Measurements from ENCODE around the gene TMEM52.
A peak's percentile ranks its signal among the peaks of the same experiment; 100 is the strongest.

TMEM52 gene

GRCh38 chr1:1907098-1907736 lies 11.9 kb downstream of the TMEM52 start (continued):
- no peak for TF ChIP-seq ZNF394 (tag by site-specific recombination; IDR thresholded peaks at IDR 0.05; ENCODE audit: borderline replicate concordance)
- no peak for TF ChIP-seq ZBTB21 (tag by site-specific recombination; IDR thresholded peaks at IDR 0.05)
- peak; percentile 74 for TF ChIP-seq KLF1 (tag by site-specific recombination; IDR thresholded peaks at IDR 0.05)
- TF ChIP-seq ZNF416 (tag by site-specific recombination; IDR thresholded peaks at IDR 0.05), result peak; percentile 71; the same call in 1 of the 2 replicates
- peak; percentile 33; the same call in 1 of the 2 replicates for TF ChIP-seq ZBTB17 (tag by site-specific recombination; IDR thresholded peaks at IDR 0.05)
- TF ChIP-seq KLF9 (tag by site-specific recombination; IDR thresholded peaks at IDR 0.05; ENCODE audit: low read depth), result peak; percentile 30; the same call in 1 of the 2 replicates
- no peak for TF ChIP-seq ZNF514 (tag by site-specific recombination; IDR thresholded peaks at IDR 0.05)
- TF ChIP-seq MYNN (tag by site-specific recombination; IDR thresholded peaks at IDR 0.05; ENCODE audit: borderline replicate concordance), result no peak
- no peak for TF ChIP-seq ZNF433 (tag by site-specific recombination; IDR thresholded peaks at IDR 0.05; ENCODE audit: low read depth)

- ChIA-PET POLR2A (interaction anchor here (0.7 to 1.9 kb wide), 3 partner anchors 10 to 48 kb away, joined by 3 to 9 read pairs (median 3); no protein-coding TSS in a partner anchor), CTCF (interaction anchor here (0.6 to 4.2 kb wide), 28 partner anchors 9 to 146 kb away, joined by 3 to 23 read pairs (median 4); no protein-coding TSS in a partner anchor)
- Histone ChIP-seq H3K27ac (ENCODE audit: extremely low read depth, low read depth, low read length) (peak overlapping the region; percentile 82), H3K4me3 (ENCODE audit: low read depth, low read length) (no peak overlapping the region), H3K9me3 (ENCODE audit: control insufficient read depth, insufficient read depth, low read depth, low read length) (no peaks in the 10 kb centered on the region), H3K36me3 (ENCODE audit: control insufficient read depth in 2 of 2, insufficient read depth in 1 of 2, low read length in 2 of 2) (no peaks in the 10 kb centered on the region), H3K4me1 (ENCODE audit: control insufficient read depth, insufficient read depth, low read length) (no peaks in the 10 kb centered on the region; the same call in 1 of the 2 replicates)
- no peak for TF ChIP-seq ZNF701 (tag by site-specific recombination; IDR thresholded peaks at IDR 0.05)
- TF ChIP-seq, protein P1, sequence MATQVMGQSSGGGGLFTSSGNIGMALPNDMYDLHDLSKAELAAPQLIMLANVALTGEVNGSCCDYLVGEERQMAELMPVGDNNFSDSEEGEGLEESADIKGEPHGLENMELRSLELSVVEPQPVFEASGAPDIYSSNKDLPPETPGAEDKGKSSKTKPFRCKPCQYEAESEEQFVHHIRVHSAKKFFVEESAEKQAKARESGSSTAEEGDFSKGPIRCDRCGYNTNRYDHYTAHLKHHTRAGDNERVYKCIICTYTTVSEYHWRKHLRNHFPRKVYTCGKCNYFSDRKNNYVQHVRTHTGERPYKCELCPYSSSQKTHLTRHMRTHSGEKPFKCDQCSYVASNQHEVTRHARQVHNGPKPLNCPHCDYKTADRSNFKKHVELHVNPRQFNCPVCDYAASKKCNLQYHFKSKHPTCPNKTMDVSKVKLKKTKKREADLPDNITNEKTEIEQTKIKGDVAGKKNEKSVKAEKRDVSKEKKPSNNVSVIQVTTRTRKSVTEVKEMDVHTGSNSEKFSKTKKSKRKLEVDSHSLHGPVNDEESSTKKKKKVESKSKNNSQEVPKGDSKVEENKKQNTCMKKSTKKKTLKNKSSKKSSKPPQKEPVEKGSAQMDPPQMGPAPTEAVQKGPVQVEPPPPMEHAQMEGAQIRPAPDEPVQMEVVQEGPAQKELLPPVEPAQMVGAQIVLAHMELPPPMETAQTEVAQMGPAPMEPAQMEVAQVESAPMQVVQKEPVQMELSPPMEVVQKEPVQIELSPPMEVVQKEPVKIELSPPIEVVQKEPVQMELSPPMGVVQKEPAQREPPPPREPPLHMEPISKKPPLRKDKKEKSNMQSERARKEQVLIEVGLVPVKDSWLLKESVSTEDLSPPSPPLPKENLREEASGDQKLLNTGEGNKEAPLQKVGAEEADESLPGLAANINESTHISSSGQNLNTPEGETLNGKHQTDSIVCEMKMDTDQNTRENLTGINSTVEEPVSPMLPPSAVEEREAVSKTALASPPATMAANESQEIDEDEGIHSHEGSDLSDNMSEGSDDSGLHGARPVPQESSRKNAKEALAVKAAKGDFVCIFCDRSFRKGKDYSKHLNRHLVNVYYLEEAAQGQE (tag by site-specific recombination; IDR thresholded peaks at IDR 0.05), result no peak
- TF ChIP-seq EGR2 (tag by site-specific recombination; IDR thresholded peaks at IDR 0.05; ENCODE audit: low read depth), result no peak
- TF ChIP-seq ZNF223 (tag by site-specific recombination; IDR thresholded peaks at IDR 0.05), result no peak
- no peak for TF ChIP-seq ZNF366 (tag by site-specific recombination; conservative IDR thresholded peaks at IDR 0.05)
- peak; percentile 18; the same call in 1 of the 2 replicates for TF ChIP-seq SCRT2 (tag by site-specific recombination; IDR thresholded peaks at IDR 0.05)
- no peak for TF ChIP-seq ZNF501 (tag by site-specific recombination; IDR thresholded peaks at IDR 0.05)
- TF ChIP-seq ZNF561 (tag by site-specific recombination; IDR thresholded peaks at IDR 0.05; ENCODE audit: borderline replicate concordance), result no peak; the same call in 1 of the 2 replicates
- no peak for TF ChIP-seq ZNF707 (tag by site-specific recombination; IDR thresholded peaks at IDR 0.05)
- TF ChIP-seq, protein P2, sequence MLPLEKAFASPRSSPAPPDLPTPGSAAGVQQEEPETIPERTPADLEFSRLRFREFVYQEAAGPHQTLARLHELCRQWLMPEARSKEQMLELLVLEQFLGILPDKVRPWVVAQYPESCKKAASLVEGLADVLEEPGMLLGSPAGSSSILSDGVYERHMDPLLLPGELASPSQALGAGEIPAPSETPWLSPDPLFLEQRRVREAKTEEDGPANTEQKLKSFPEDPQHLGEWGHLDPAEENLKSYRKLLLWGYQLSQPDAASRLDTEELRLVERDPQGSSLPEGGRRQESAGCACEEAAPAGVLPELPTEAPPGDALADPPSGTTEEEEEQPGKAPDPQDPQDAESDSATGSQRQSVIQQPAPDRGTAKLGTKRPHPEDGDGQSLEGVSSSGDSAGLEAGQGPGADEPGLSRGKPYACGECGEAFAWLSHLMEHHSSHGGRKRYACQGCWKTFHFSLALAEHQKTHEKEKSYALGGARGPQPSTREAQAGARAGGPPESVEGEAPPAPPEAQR (tag by site-specific recombination; IDR thresholded peaks at IDR 0.05), result no peak
- 0 out of 2 replicates have a peak, but pooled peaks have one; percentile 17 for TF ChIP-seq PATZ1 (tag by site-specific recombination; IDR thresholded peaks at IDR 0.05)
- no peak for TF ChIP-seq ZNF248 (tag by site-specific recombination; IDR thresholded peaks at IDR 0.05)
- TF ChIP-seq ZNF2 (tag by site-specific recombination; IDR thresholded peaks at IDR 0.05), result peak; percentile 83; the same call in 1 of the 2 replicates
- no peak for TF ChIP-seq MEIS1 (CRISPR knock-in tag; IDR thresholded peaks at IDR 0.05; ENCODE audit: borderline replicate concordance)
- no peak for TF ChIP-seq OSR2 (tag by site-specific recombination; IDR thresholded peaks at IDR 0.05)
- TF ChIP-seq ZSCAN16 (tag by site-specific recombination; IDR thresholded peaks at IDR 0.05), result no peak
- no peak for TF ChIP-seq ZNF837 (tag by site-specific recombination; IDR thresholded peaks at IDR 0.05)
- no peak for TF ChIP-seq REPIN1 (tag by site-specific recombination; IDR thresholded peaks at IDR 0.05; ENCODE audit: low read depth)
- no peak for TF ChIP-seq WT1 (tag by site-specific recombination; IDR thresholded peaks at IDR 0.05)
- peak; percentile 80 for TF ChIP-seq ZNF654 (tag by site-specific recombination; IDR thresholded peaks at IDR 0.05; ENCODE audit: low read depth)
- TF ChIP-seq ZBTB8A (tag by site-specific recombination; IDR thresholded peaks at IDR 0.05), result no peak; the same call in 1 of the 2 replicates
These were observed 12.6 kb downstream of the TMEM52 start for GRCh38 chr1:1906185-1907097.
